ENCODE measurements around the gene GHRH. TPM values are rescaled to one million over a fixed set of nuclear protein-coding genes. Genes with fewer than 3 reads are reported as not detected.

Gene GHRH
- total RNA-seq, 1 donor, result not detected

- DNase-seq (ENCODE audit: low read depth in 2 of 3, low spot score in 2 of 3), result no peak
Observed at GRCh38 chr20:37243076-37243936, 18.3 kb downstream of the GHRH start.

GRCh38 chr20:37242503-37242902 lies 19.1 kb downstream of the GHRH start:
- DNase-seq (ENCODE audit: low read depth in 2 of 3, low spot score in 2 of 3), result no peak

GRCh38 chr20:37240337-37241067 lies 21.1 kb downstream of the GHRH start:
- no peak for DNase-seq (ENCODE audit: low read depth in 2 of 3, low spot score in 2 of 3)

GRCh38 chr20:37238935-37239451 lies 22.6 kb downstream of the GHRH start:
- DNase-seq (ENCODE audit: low read depth in 2 of 3, low spot score in 2 of 3), result no peak

- no peak for DNase-seq (ENCODE audit: low read depth in 2 of 3, low spot score in 2 of 3)
Observed at GRCh38 chr20:37238426-37238825, 23.2 kb downstream of the GHRH start.

- no peak for DNase-seq (ENCODE audit: low read depth in 2 of 3, low spot score in 2 of 3)
Observed at GRCh38 chr20:37237656-37238055, 24.0 kb downstream of the GHRH start.

- no peak for DNase-seq (ENCODE audit: low read depth in 2 of 3, low spot score in 2 of 3)
Observed at GRCh38 chr20:37236462-37236861, 25.2 kb downstream of the GHRH start.

GRCh38 chr20:37235065-37235464 lies 26.5 kb downstream of the GHRH start:
- no peak for DNase-seq (ENCODE audit: low read depth in 2 of 3, low spot score in 2 of 3)

GRCh38 chr20:37234254-37234581 lies 27.4 kb downstream of the GHRH start:
- DNase-seq (ENCODE audit: low read depth in 2 of 3, low spot score in 2 of 3), result no peak

- DNase-seq (ENCODE audit: low read depth in 2 of 3, low spot score in 2 of 3), result no peak
Observed at GRCh38 chr20:37233548-37234253, 27.9 kb downstream of the GHRH start.

GRCh38 chr20:37231947-37232630 lies 29.5 kb downstream of the GHRH start:
- no peak for DNase-seq (ENCODE audit: low read depth in 2 of 3, low spot score in 2 of 3)

- DNase-seq (ENCODE audit: low read depth in 2 of 3, low spot score in 2 of 3), result no peak
Observed at GRCh38 chr20:37230200-37230599, 31.4 kb downstream of the GHRH start.

- DNase-seq (ENCODE audit: low read depth in 2 of 3, low spot score in 2 of 3), result no peak
Observed at GRCh38 chr20:37229357-37229756, 32.3 kb downstream of the GHRH start.

GRCh38 chr20:37228656-37229055 lies 33.0 kb downstream of the GHRH start:
- DNase-seq (ENCODE audit: low read depth in 2 of 3, low spot score in 2 of 3), result no peak

- DNase-seq (ENCODE audit: low read depth in 2 of 3, low spot score in 2 of 3), result no peak
Observed at GRCh38 chr20:37228082-37228481, 33.5 kb downstream of the GHRH start.

GRCh38 chr20:37226889-37227288 lies 34.7 kb downstream of the GHRH start:
- DNase-seq (ENCODE audit: low read depth in 2 of 3, low spot score in 2 of 3), result no peak

- DNase-seq (ENCODE audit: low read depth in 2 of 3, low spot score in 2 of 3), result no peak
Observed at GRCh38 chr20:37225146-37225545, 36.5 kb downstream of the GHRH start.

GRCh38 chr20:37223053-37223452 lies 38.6 kb downstream of the GHRH start:
- DNase-seq (ENCODE audit: low read depth in 2 of 3, low spot score in 2 of 3), result peak in 2 of 3 donors; percentile 28 to 57

GRCh38 chr20:37222086-37222485 lies 39.5 kb downstream of the GHRH start:
- DNase-seq (ENCODE audit: low read depth in 2 of 3, low spot score in 2 of 3), result no peak

- no peak for DNase-seq (ENCODE audit: low read depth in 2 of 3, low spot score in 2 of 3)
Observed at GRCh38 chr20:37220731-37221130, 40.9 kb downstream of the GHRH start.
